Nephron (organoid): ENCODE measurements around the gene RALGDS.

Experiments used
- H3K27ac Mint-ChIP-seq, 3 experiments: 2 replicates each; pipeline ENCODE4 v1.8.0; 2020; ENCODE audit warnings: mixed read lengths in 3 of 3, mild to moderate bottlenecking in 2 of 3, moderate library complexity in 1 of 3
- H3K27me3 Mint-ChIP-seq: 2 replicates; pipeline ENCODE4 v1.8.0; 2021; ENCODE audit warnings: low read depth, mild to moderate bottlenecking, moderate library complexity, mixed read lengths
- H3K36me3 Mint-ChIP-seq: 2 replicates; pipeline ENCODE4 v1.8.0; 2020; ENCODE audit warnings: low read depth, mixed read lengths
- H3K4me1 Mint-ChIP-seq: 2 replicates; pipeline ENCODE4 v1.8.0; 2020; ENCODE audit warnings: mixed read lengths
- H3K4me3 Mint-ChIP-seq, 3 experiments: 2 replicates each; pipeline ENCODE4 v1.8.0; 2020; ENCODE audit warnings: mild to moderate bottlenecking in 3 of 3, mixed read lengths in 3 of 3, moderate library complexity in 2 of 3
- H3K9me3 Mint-ChIP-seq: 2 replicates; pipeline ENCODE4 v1.8.0; 2020; ENCODE audit warnings: mixed read lengths
- TF ChIP-seq, protein P1 (sequence below), 3 experiments: fragments of 200-600 bp; sonication (generic); IDR thresholded peaks; one replicate each; pipeline ENCODE4 v1.5.0; 2021; ENCODE audit warnings: antibody characterized with exemption in 3 of 3; ENCODE audit not compliant: unreplicated experiment in 3 of 3

RALGDS gene

DNA sequence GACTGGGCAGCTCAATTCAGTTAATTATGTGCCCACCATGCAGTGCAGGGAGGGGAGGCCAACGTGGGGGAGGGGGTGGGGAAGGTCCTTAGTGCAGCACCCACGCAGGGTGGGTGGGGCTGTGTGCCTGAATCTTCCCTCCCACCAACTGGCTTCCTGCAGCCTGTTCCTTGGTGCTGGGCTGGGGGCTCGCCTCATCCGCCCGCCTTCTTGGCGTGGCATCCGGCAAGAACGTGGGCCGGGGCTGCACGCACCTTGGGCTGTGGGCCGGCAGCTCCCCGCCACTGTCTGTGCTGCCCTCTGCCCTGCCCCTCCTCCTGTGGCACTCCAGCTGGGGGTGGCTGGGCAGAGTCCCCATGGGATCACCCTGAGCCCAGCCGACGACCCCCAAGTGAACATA, 19.6 kb upstream of the RALGDS start:
- H3K9me3 Mint-ChIP-seq = no peaks in the 10 kb centered on the region
- no peaks in the 10 kb centered on the region for H3K36me3 Mint-ChIP-seq
- peaks cover 3% of the 10 kb centered on the region for H3K27me3 Mint-ChIP-seq
- peaks cover 23% of the 10 kb centered on the region for H3K4me1 Mint-ChIP-seq
- TF ChIP-seq, protein P1, sequence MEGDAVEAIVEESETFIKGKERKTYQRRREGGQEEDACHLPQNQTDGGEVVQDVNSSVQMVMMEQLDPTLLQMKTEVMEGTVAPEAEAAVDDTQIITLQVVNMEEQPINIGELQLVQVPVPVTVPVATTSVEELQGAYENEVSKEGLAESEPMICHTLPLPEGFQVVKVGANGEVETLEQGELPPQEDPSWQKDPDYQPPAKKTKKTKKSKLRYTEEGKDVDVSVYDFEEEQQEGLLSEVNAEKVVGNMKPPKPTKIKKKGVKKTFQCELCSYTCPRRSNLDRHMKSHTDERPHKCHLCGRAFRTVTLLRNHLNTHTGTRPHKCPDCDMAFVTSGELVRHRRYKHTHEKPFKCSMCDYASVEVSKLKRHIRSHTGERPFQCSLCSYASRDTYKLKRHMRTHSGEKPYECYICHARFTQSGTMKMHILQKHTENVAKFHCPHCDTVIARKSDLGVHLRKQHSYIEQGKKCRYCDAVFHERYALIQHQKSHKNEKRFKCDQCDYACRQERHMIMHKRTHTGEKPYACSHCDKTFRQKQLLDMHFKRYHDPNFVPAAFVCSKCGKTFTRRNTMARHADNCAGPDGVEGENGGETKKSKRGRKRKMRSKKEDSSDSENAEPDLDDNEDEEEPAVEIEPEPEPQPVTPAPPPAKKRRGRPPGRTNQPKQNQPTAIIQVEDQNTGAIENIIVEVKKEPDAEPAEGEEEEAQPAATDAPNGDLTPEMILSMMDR (IDR thresholded peaks at IDR 0.05; ENCODE audit: unreplicated experiment in 3 of 3) = no peak
- no peak overlapping the region for H3K4me3 Mint-ChIP-seq
- no peak overlapping the region for H3K27ac Mint-ChIP-seq

DNA sequence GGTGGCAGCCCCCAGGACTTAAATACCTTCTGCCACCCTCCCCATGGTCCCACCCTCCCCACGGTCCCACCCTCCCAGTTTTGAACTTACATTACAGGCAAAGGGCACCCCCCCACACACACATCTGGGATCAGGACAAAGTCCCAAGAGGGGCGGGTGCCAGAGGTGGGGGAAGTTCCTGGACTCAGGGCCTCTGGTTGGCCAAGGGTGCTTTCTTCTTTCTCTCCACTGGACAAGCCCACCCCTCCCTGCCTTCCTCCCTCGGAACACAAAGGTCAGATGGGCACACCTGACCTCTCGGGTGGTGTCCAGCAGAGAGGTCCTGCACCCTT, 19.1 kb upstream of the RALGDS start:
- no peaks in the 10 kb centered on the region for H3K9me3 Mint-ChIP-seq
- H3K4me1 Mint-ChIP-seq = peaks cover 20% of the 10 kb centered on the region
- H3K36me3 Mint-ChIP-seq = no peaks in the 10 kb centered on the region
- no peaks in the 10 kb centered on the region for H3K27me3 Mint-ChIP-seq
- TF ChIP-seq, protein P1 (IDR thresholded peaks at IDR 0.05; ENCODE audit: unreplicated experiment in 3 of 3) = no peak
- H3K4me3 Mint-ChIP-seq = no peak overlapping the region
- no peak overlapping the region for H3K27ac Mint-ChIP-seq

DNA sequence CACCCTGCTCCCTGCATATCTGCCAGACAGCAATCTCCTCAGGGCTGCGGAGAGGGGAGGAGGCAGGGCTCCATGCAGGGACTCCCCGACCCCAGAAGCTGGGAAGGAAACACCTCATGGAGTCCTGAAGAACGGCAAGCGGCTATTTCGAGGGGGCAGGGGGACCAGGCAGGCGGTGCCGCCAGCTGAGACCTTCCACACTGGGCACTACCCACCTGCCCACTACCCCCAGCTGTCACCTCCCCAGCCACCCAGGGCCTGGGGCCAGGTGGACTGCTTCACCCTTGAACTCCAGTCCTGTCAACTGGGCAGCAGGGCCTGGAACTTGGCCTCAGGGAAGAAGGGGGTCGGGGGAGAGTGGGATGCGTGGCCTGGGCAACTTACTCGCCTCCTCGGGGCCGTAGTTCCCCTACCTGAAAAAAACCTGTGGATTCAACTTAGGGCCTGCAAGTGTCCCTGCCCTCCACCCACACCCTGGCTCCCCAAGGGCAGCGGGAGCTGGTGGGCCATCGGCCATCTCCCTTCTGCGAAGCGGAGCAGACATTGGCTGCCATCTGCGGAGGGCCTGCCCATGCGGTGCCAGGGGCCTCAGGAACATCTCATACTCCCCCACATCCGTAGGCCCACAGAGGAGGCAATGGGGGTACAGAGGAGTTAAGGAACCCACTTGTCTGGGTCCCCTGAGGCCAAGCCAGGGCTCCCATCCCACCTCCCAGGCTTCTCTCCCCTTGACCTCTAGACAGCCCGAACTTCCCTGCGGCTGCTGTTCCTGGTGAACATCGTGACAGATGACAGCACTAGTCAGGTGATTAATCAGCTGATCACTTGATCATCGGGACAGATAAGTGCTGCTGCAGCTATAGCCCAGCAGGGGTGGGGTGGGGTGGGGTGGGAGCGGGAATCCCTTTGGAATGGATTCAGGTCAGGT, 18.5 kb upstream of the RALGDS start:
- Mint-ChIP-seq H3K27me3 (no peaks in the 10 kb centered on the region), H3K27ac (no peak overlapping the region), H3K4me3 (no peak overlapping the region), H3K36me3 (no peaks in the 10 kb centered on the region), H3K9me3 (no peaks in the 10 kb centered on the region), H3K4me1 (peaks cover 19% of the 10 kb centered on the region)
- TF ChIP-seq, protein P1 (IDR thresholded peaks at IDR 0.05; ENCODE audit: unreplicated experiment in 3 of 3) = no peak

DNA sequence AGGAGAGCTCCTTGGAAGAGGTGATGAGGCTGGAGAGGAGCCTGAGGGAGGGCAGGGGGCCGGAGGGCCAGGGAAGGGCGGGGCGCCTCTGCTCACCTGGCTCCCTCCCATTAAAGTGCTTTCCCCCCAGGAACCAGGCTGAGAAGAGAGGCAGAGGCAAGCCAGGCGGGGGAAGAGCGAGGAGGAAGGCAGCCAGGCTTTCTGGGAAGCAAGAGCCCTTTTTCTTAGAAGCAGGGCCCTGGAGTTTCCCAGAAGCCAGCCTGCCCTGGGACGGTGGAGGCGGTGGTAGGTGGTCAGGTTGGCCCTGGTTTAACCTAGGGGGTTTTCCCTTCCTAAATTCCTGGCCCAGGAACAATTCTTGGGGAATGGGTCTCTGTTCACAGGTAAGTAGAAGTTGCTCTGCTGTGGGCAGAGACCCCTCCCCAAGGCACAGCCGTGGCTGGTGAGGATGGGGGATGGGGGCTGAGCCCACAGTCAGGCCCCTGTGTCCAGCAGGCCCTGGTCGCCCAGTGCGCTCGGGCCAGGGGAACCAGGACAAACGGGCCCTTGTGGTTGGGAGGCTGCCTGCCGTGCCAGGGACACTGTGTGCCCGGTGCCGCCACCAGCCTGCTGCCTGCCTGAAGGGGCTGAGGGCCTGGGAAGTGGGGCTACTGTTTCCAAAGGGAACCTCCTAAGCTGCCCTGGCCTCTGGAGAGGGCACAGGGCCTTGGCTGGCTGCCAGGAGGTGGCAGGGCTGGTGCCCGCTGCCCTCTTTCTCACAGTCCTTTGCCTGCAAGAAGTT, 16.6 kb upstream of the RALGDS start:
- H3K36me3 Mint-ChIP-seq = no peaks in the 10 kb centered on the region
- no peaks in the 10 kb centered on the region for H3K9me3 Mint-ChIP-seq
- H3K4me3 Mint-ChIP-seq = no peak overlapping the region
- TF ChIP-seq, protein P1 (IDR thresholded peaks at IDR 0.05; ENCODE audit: unreplicated experiment in 3 of 3) = no peak
- no peaks in the 10 kb centered on the region for H3K27me3 Mint-ChIP-seq
- H3K27ac Mint-ChIP-seq = no peak overlapping the region
- H3K4me1 Mint-ChIP-seq = peaks cover 22% of the 10 kb centered on the region

DNA sequence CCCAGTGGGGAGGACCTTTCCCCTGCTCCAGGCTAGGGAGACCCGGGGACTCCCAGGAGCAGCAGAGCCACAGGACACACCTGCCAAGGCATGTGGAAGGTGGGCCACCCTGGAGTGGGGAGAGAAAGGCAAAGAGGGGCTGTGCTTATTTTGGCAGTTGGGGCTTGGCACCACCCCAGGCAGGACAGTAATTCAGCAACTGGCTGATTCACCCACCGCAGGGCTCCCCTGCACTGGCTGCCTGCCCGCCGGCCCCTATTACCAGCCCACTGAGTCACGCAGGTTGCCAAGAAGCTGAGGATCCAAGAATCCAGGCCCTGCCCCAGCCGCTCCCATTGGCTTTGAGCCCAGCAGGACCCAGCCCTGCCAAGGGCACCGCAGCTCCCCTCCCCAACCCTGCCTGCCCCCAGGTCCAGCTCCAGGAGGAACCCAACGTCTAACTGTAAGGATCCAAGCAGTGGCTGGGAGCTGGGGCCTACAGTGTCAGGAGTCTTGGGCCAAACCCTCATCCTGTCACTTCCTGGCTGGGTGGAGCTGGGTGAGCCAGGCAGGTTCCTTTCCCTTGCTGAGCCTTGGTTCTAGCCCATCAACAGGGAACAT, 14.2 kb upstream of the RALGDS start:
- peaks cover 3% of the 10 kb centered on the region for H3K27me3 Mint-ChIP-seq
- H3K4me1 Mint-ChIP-seq = peaks cover 27% of the 10 kb centered on the region
- H3K9me3 Mint-ChIP-seq = no peaks in the 10 kb centered on the region
- TF ChIP-seq, protein P1 (IDR thresholded peaks at IDR 0.05; ENCODE audit: unreplicated experiment in 3 of 3) = no peak
- H3K27ac Mint-ChIP-seq = peak overlapping the region in 2 of 3 experiments; percentile 34 to 71
- no peak overlapping the region for H3K4me3 Mint-ChIP-seq
- no peaks in the 10 kb centered on the region for H3K36me3 Mint-ChIP-seq
